Skeletal muscle tissue (tissue), 4 donors: ENCODE measurements around the gene LEFTY2. TPM values are rescaled to one million over a fixed set of nuclear protein-coding genes. Genes with fewer than 3 reads are reported as not detected.
"Not testable (repeated sequence)": the region's sequence is repeated elsewhere in the genome, so short reads cannot be mapped to it uniquely, and the experiment has no call there.

Source experiments
- H3K27ac ChIP-seq: one replicate; pipeline ENCODE4 v1.7.0; 2013; ENCODE audit warnings: mild to moderate bottlenecking, low read depth, low read length, inconsistent platforms
- H3K27me3 ChIP-seq, 3 donors: one replicate each; pipeline ENCODE4 v1.7.0; 2013; ENCODE audit warnings: low read length in 3 of 3; ENCODE audit not compliant: control insufficient read depth in 3 of 3, insufficient read depth in 3 of 3
- H3K36me3 ChIP-seq, 3 donors: one replicate each; pipeline ENCODE4 v1.7.0; 2013; ENCODE audit warnings: low read length in 3 of 3; ENCODE audit not compliant: control insufficient read depth in 3 of 3, insufficient read depth in 3 of 3
- H3K4me1 ChIP-seq, 3 donors: one replicate each; pipeline ENCODE4 v1.7.0; 2013; ENCODE audit warnings: low read length in 3 of 3, mild to moderate bottlenecking in 3 of 3; ENCODE audit not compliant: control insufficient read depth in 3 of 3, insufficient read depth in 3 of 3
- H3K4me3 ChIP-seq, 3 donors: one replicate each; pipeline ENCODE4 v1.7.0; 2013; ENCODE audit warnings: low read length in 3 of 3
- H3K9ac ChIP-seq, 3 donors: one replicate each; pipeline ENCODE4 v1.7.0; 2013; ENCODE audit warnings: low read length in 3 of 3, mild to moderate bottlenecking in 3 of 3, moderate library complexity in 2 of 3, low read depth in 1 of 3
- H3K9me3 ChIP-seq, 3 donors: one replicate each; pipeline ENCODE4 v1.7.0; 2013; ENCODE audit warnings: low read length in 3 of 3; ENCODE audit not compliant: control insufficient read depth in 3 of 3
- total RNA-seq: library from RNA; depleted of rRNA; stranded (reverse); fragments of >200 nt; gene quantifications from one replicate; pipeline ENCODE4 v1.2.3, GENCODE V29; 2014
- donor health status: Osteomylitis.

The LEFTY2 gene
- total RNA-seq, result 2.1 TPM

GRCh38 chr1:225941187-225941941 lies at the start of gene LEFTY2:
Gene LEFTY2, minus strand, starts transcription at chr1:225941220. Its CDS starts 80 bp downstream, at chr1:225941140.
- Histone ChIP-seq H3K4me3 (no peak within 1 kb of the TSS), H3K9me3 (no peaks in the 10 kb centered on the region), H3K36me3 (no peaks in the 10 kb centered on the region), H3K4me1 (peaks cover 5 to 19% (median 14%) of the 10 kb centered on the region in 3 donors), H3K27me3 (peaks cover 0 to 8% (median 2%) of the 10 kb centered on the region in 3 donors), H3K9ac (peak within 1 kb of the TSS in 2 of 3 donors; percentile 25 to 33), H3K27ac (no peak within 1 kb of the TSS)

GRCh38 chr1:225987491-225988316 lies 46.7 kb upstream of the LEFTY2 start:
- peaks cover 37 to 65% (median 59%) of the 10 kb centered on the region in 3 donors for H3K36me3 ChIP-seq
- H3K27me3 ChIP-seq, result no peaks in the 10 kb centered on the region

GRCh38 chr1:225981714-225982113 lies 40.7 kb upstream of the LEFTY2 start:
- no peak overlapping the region for H3K27ac ChIP-seq
- peaks cover 14 to 15% (median 14%) of the 10 kb centered on the region in 3 donors for H3K4me1 ChIP-seq
- H3K36me3 ChIP-seq, result peaks cover 16 to 35% (median 33%) of the 10 kb centered on the region in 3 donors
- no peak overlapping the region for H3K4me3 ChIP-seq
- H3K27me3 ChIP-seq, result no peaks in the 10 kb centered on the region
- H3K9ac ChIP-seq, result no peak overlapping the region
- H3K9me3 ChIP-seq, result no peaks in the 10 kb centered on the region

More at GRCh38 chr1:225987491-225988316, 46.7 kb upstream of the LEFTY2 start:
- Histone ChIP-seq H3K4me3 (no peak overlapping the region), H3K27ac (peak overlapping the region; percentile 20), H3K4me1 (peaks cover 5 to 11% (median 9%) of the 10 kb centered on the region in 3 donors), H3K9me3 (no peaks in the 10 kb centered on the region), H3K9ac (peak overlapping the region in 1 of 3 donors; percentile 63)

- H3K9ac ChIP-seq, result peak overlapping the region; percentile 8 to 74 (median 20)
- H3K4me1 ChIP-seq, result peaks cover 17 to 18% (median 18%) of the 10 kb centered on the region in 3 donors
- no peaks in the 10 kb centered on the region for H3K27me3 ChIP-seq
- no peaks in the 10 kb centered on the region for H3K9me3 ChIP-seq
- H3K36me3 ChIP-seq, result peaks cover 16 to 24% (median 23%) of the 10 kb centered on the region in 3 donors
- H3K4me3 ChIP-seq, result no peak overlapping the region
- H3K27ac ChIP-seq, result peak overlapping the region; percentile 74
Measured at GRCh38 chr1:225980005-225980836, 39.2 kb upstream of the LEFTY2 start.

GRCh38 chr1:225979421-225979820 lies 38.4 kb upstream of the LEFTY2 start:
- no peaks in the 10 kb centered on the region for H3K9me3 ChIP-seq
- peak overlapping the region; percentile 74 for H3K27ac ChIP-seq
- no peaks in the 10 kb centered on the region for H3K27me3 ChIP-seq
- no peak overlapping the region for H3K4me3 ChIP-seq
- peaks cover 17 to 18% (median 18%) of the 10 kb centered on the region in 3 donors for H3K4me1 ChIP-seq
- H3K9ac ChIP-seq, result peak overlapping the region in 1 of 3 donors; percentile 20
- peaks cover 13 to 19% (median 17%) of the 10 kb centered on the region in 3 donors for H3K36me3 ChIP-seq

- H3K36me3 ChIP-seq, result peaks cover 8 to 12% (median 10%) of the 10 kb centered on the region in 3 donors
- no peak overlapping the region for H3K4me3 ChIP-seq
- peaks cover 17 to 18% (median 18%) of the 10 kb centered on the region in 3 donors for H3K4me1 ChIP-seq
- H3K9ac ChIP-seq, result peak overlapping the region in 1 of 3 donors; percentile 8
- H3K27me3 ChIP-seq, result no peaks in the 10 kb centered on the region
- H3K27ac ChIP-seq, result no peak overlapping the region
- H3K9me3 ChIP-seq, result no peaks in the 10 kb centered on the region
Measured at GRCh38 chr1:225977937-225978748, 37.1 kb upstream of the LEFTY2 start.

GRCh38 chr1:225975146-225975545 lies 34.1 kb upstream of the LEFTY2 start:
- H3K27ac ChIP-seq, H3K36me3 ChIP-seq, H3K9me3 ChIP-seq: not testable (repeated sequence)

GRCh38 chr1:225974454-225974853 lies 33.4 kb upstream of the LEFTY2 start:
- no peak overlapping the region for H3K4me3 ChIP-seq
- H3K27ac ChIP-seq, result no peak overlapping the region
- H3K9me3 ChIP-seq, result no peaks in the 10 kb centered on the region
- no peaks in the 10 kb centered on the region for H3K27me3 ChIP-seq
- peaks cover 4 to 8% (median 5%) of the 10 kb centered on the region in 3 donors for H3K36me3 ChIP-seq
- H3K4me1 ChIP-seq, result peaks cover 2 to 4% (median 4%) of the 10 kb centered on the region in 3 donors
- H3K9ac ChIP-seq, result no peak overlapping the region

More at GRCh38 chr1:225975146-225975545, 34.1 kb upstream of the LEFTY2 start:
- H3K4me3 ChIP-seq, H3K27me3 ChIP-seq, H3K9ac ChIP-seq: not testable (repeated sequence)
- peaks cover 9 to 11% (median 10%) of the 10 kb centered on the region in 3 donors for H3K4me1 ChIP-seq

- peaks cover 0 to 5% (median 3%) of the 10 kb centered on the region in 3 donors for H3K36me3 ChIP-seq
- H3K27ac ChIP-seq, result no peak overlapping the region
- peaks cover 2 to 4% (median 3%) of the 10 kb centered on the region in 3 donors for H3K4me1 ChIP-seq
- H3K9ac ChIP-seq, result no peak overlapping the region
- H3K4me3 ChIP-seq, result no peak overlapping the region
- H3K9me3 ChIP-seq, result no peaks in the 10 kb centered on the region
- H3K27me3 ChIP-seq, result no peaks in the 10 kb centered on the region
Measured at GRCh38 chr1:225973158-225973557, 32.1 kb upstream of the LEFTY2 start.
